ENCODE data around the gene KIF26A.

The KIF26A gene

GRCh38 chr14:104154246-104154645, 15.9 kb downstream of the KIF26A start:
- no peak overlapping the region for H3K4me3 ChIP-seq (ENCODE audit: low read depth, low read length, poor library complexity, severe bottlenecking)
- no peaks in the 10 kb centered on the region for H3K4me1 ChIP-seq (ENCODE audit: insufficient read depth, low read length, severe bottlenecking)
- no peaks in the 10 kb centered on the region for H4K20me1 ChIP-seq (ENCODE audit: insufficient read depth, low read length)
- H3K9me2 ChIP-seq (ENCODE audit: low read depth, low read length): no peaks in the 10 kb centered on the region
- no peak overlapping the region for H2AFZ ChIP-seq (ENCODE audit: low read length)
- no peak overlapping the region for H3K27ac ChIP-seq (ENCODE audit: low read depth, low read length, poor library complexity, severe bottlenecking)
- no peaks in the 10 kb centered on the region for H3F3A ChIP-seq (ENCODE audit: insufficient read depth, low read length)
- H3K27me3 ChIP-seq (ENCODE audit: insufficient read depth, low read length): no peaks in the 10 kb centered on the region; the same call in 1 of the 2 replicates
- no peak overlapping the region for H3K9ac ChIP-seq (ENCODE audit: low read length)
- no peaks in the 10 kb centered on the region for H3K79me2 ChIP-seq (ENCODE audit: insufficient read depth, low read length)
- TF ChIP-seq EZH2 (IDR thresholded peaks at IDR 0.05; ENCODE audit: borderline replicate concordance, low read length) (no peak), CTCF (IDR thresholded peaks at IDR 0.05; ENCODE audit: low read length) (no peak)
- no peak overlapping the region for H3K4me2 ChIP-seq (ENCODE audit: low read length)
- H3K9me3 ChIP-seq (ENCODE audit: low read length): no peaks in the 10 kb centered on the region
- no peaks in the 10 kb centered on the region for H3K36me3 ChIP-seq (ENCODE audit: insufficient read depth, low read length)

- Histone ChIP-seq H3K4me3 (ENCODE audit: low read depth, low read length, poor library complexity, severe bottlenecking) (no peak overlapping the region), H2AFZ (ENCODE audit: low read length) (no peak overlapping the region), H3K9ac (ENCODE audit: low read length) (no peak overlapping the region), H3K79me2 (ENCODE audit: insufficient read depth, low read length) (no peaks in the 10 kb centered on the region), H4K20me1 (ENCODE audit: insufficient read depth, low read length) (no peaks in the 10 kb centered on the region), H3K27ac (ENCODE audit: low read depth, low read length, poor library complexity, severe bottlenecking) (no peak overlapping the region), H3K4me2 (ENCODE audit: low read length) (no peak overlapping the region), H3K9me3 (ENCODE audit: low read length) (no peaks in the 10 kb centered on the region), H3K9me2 (ENCODE audit: low read depth, low read length) (no peaks in the 10 kb centered on the region), H3K36me3 (ENCODE audit: insufficient read depth, low read length) (no peaks in the 10 kb centered on the region), H3F3A (ENCODE audit: insufficient read depth, low read length) (no peaks in the 10 kb centered on the region), H3K27me3 (ENCODE audit: insufficient read depth, low read length) (no peaks in the 10 kb centered on the region), H3K4me1 (ENCODE audit: insufficient read depth, low read length, severe bottlenecking) (no peaks in the 10 kb centered on the region)
- TF ChIP-seq CTCF (IDR thresholded peaks at IDR 0.05; ENCODE audit: low read length) (no peak), EZH2 (IDR thresholded peaks at IDR 0.05; ENCODE audit: borderline replicate concordance, low read length) (no peak)
Measured at GRCh38 chr14:104155513-104155912, 17.1 kb downstream of the KIF26A start.

GRCh38 chr14:104156142-104156541, 17.8 kb downstream of the KIF26A start:
- H2AFZ ChIP-seq (ENCODE audit: low read length): no peak overlapping the region
- no peaks in the 10 kb centered on the region for H3K79me2 ChIP-seq (ENCODE audit: insufficient read depth, low read length)
- H3K36me3 ChIP-seq (ENCODE audit: insufficient read depth, low read length): no peaks in the 10 kb centered on the region
- no peak overlapping the region for H3K4me3 ChIP-seq (ENCODE audit: low read depth, low read length, poor library complexity, severe bottlenecking)
- H3F3A ChIP-seq (ENCODE audit: insufficient read depth, low read length): no peaks in the 10 kb centered on the region
- no peaks in the 10 kb centered on the region for H3K27me3 ChIP-seq (ENCODE audit: insufficient read depth, low read length)
- no peak overlapping the region for H3K9ac ChIP-seq (ENCODE audit: low read length)
- no peaks in the 10 kb centered on the region for H3K4me1 ChIP-seq (ENCODE audit: insufficient read depth, low read length, severe bottlenecking)
- no peak overlapping the region for H3K27ac ChIP-seq (ENCODE audit: low read depth, low read length, poor library complexity, severe bottlenecking)
- H3K9me3 ChIP-seq (ENCODE audit: low read length): no peaks in the 10 kb centered on the region
- no peak overlapping the region for H3K4me2 ChIP-seq (ENCODE audit: low read length)
- H4K20me1 ChIP-seq (ENCODE audit: insufficient read depth, low read length): no peaks in the 10 kb centered on the region
- no peaks in the 10 kb centered on the region for H3K9me2 ChIP-seq (ENCODE audit: low read depth, low read length)
- TF ChIP-seq EZH2 (IDR thresholded peaks at IDR 0.05; ENCODE audit: borderline replicate concordance, low read length): no peak
- no peak for TF ChIP-seq CTCF (IDR thresholded peaks at IDR 0.05; ENCODE audit: low read length)

Measured in OCI-LY1 (cell line).